ENCODE measurements around the gene SDF4.
A peak's percentile ranks its signal among the peaks of the same experiment; 100 is the strongest.

The SDF4 gene

DNA sequence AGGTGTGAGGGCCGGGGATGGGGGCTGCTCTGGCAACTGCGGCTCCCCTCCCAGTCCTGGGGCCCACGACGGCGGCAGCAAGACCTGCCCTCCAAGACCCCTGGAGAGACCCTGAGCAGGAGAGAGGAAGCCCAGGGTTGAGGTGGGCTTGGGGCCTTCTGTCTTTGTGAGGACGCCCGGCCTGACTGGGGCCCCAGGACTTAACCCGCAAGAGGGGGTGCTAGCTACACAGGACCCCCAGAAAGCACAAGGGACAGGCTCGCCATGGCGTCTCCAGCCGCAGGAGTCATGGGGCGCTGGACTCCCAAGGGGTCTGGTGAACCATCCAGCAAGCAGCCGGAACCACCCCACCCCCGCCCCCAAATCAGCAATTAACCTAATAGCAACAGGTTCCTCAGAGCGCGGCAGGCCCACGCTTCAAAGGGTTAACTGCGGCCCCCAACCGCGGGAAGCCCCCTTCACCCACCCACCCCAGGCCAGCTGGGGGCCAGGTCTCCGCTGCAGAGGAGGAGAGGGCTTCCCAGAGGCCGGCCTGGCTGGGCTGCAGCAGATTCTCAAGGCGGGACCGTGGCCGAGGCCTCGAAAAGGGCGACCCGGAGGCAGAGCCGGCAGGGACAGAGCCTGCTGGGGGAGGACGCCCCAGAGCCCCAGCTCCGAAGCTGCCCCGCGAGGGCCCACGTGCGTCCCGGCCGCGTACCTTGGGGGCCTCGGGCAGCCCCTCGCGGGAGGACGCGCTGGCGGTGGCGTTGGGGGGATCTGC lies 14.2 kb upstream of the SDF4 start:
- WGBS, 2 donors (ENCODE audit: extremely low coverage in 2 of 2, insufficient read length in 2 of 2, insufficient replicate concordance in 1 of 2): no CpG with 5 or more reads among the region's 45 CpGs
- H3K27me3 ChIP-seq (ENCODE audit: control insufficient read depth in 3 of 3, insufficient read depth in 3 of 3, low read depth in 1 of 3, low read length in 3 of 3): peaks cover 0 to 21% (median 17%) of the 10 kb centered on the region in 3 experiments
- DNase-seq (ENCODE audit: low spot score): no peak
- H2BK12ac ChIP-seq (ENCODE audit: low read length): peak overlapping the region; percentile 82
- H4K8ac ChIP-seq (ENCODE audit: low read depth, low read length): no peak overlapping the region
- peak overlapping the region; percentile 21 for H2BK15ac ChIP-seq (ENCODE audit: low read length)
- H2BK120ac ChIP-seq (ENCODE audit: low read depth, low read length): peak overlapping the region; percentile 61
- H3K27ac ChIP-seq (replicated peaks; ENCODE audit: low read length): no peak overlapping the region
- H2BK5ac ChIP-seq (ENCODE audit: low read length): peak overlapping the region; percentile 66
- peak overlapping the region; percentile 94 for H3K18ac ChIP-seq (ENCODE audit: low read length)
- H3K14ac ChIP-seq (ENCODE audit: low read length): peak overlapping the region; percentile 38
- peaks cover 3 to 10% of the 10 kb centered on the region in 2 donors for H3K4me1 ChIP-seq (ENCODE audit: control insufficient read depth in 2 of 2, insufficient read depth in 1 of 2, low read depth in 1 of 2, low read length in 2 of 2)
- H3K9me3 ChIP-seq (replicated peaks in 1 of 2; ENCODE audit: control insufficient read depth in 2 of 2, insufficient read depth in 1 of 2, low read depth in 1 of 2, low read length in 2 of 2): no peaks in the 10 kb centered on the region
- H3K4ac ChIP-seq (ENCODE audit: low read length): no peak overlapping the region
- peak overlapping the region; percentile 94 for H2AK5ac ChIP-seq (ENCODE audit: low read depth, low read length)
- H2AFZ ChIP-seq (ENCODE audit: low read length): peak overlapping the region; percentile 11
- peak overlapping the region in 1 of 2 donors; percentile 36 for H3K4me3 ChIP-seq (ENCODE audit: low read length in 2 of 2)
- no peaks in the 10 kb centered on the region for H3K36me3 ChIP-seq (replicated peaks in 1 of 2; ENCODE audit: control insufficient read depth in 2 of 2, insufficient read depth in 2 of 2, low read length in 2 of 2)
- peaks cover 2% of the 10 kb centered on the region for H3K79me1 ChIP-seq (ENCODE audit: low read depth, low read length)
- peak overlapping the region; percentile 70 for H3K9ac ChIP-seq (ENCODE audit: low read depth, low read length, poor library complexity)
- H3K4me2 ChIP-seq (ENCODE audit: insufficient read depth, low read length, poor library complexity, severe bottlenecking): peak overlapping the region; percentile 54
- no peak overlapping the region for H4K91ac ChIP-seq (ENCODE audit: low read depth, low read length, poor library complexity)
- H3K23ac ChIP-seq (ENCODE audit: low read depth, low read length, poor library complexity): peak overlapping the region; percentile 80

DNA sequence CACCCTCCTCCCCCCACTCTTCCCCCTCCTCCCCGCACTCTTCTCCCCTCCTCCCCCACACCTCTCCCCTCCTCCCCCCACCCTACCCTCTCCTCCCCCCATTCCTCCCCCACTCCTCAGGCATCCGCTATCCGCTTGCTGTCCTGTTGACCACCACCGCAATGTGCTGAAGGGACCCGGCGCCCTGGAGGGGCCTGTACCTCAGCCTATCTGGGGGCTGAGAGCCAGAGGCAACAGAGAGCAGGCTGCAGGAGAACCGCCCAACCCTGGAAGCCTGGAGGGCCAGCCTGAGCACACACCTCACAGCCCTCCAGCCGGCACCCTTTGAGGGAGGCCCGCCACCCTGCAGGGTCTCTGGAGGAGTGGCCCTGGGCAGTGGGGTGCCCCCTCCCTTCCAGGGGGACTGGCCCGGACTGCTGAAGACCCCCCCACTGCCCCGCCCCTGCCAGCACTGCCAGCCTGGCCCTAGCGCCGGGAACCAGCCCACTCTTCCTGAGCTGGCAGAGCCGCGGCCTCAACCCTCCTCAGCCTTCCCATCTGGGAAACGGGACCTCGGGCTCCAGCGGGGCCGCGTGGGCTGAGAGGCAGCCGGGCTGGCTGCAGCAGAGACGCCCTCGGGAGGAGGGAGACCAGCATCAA lies 13.5 kb upstream of the SDF4 start:
- no peak for DNase-seq (ENCODE audit: low spot score)
- WGBS, 2 donors (ENCODE audit: extremely low coverage in 2 of 2, insufficient read length in 2 of 2, insufficient replicate concordance in 1 of 2): 40% methylated on average over 1 of the region's 23 CpGs; no CpG with 5 or more reads in 1 of the 2 donors
- H3K36me3 ChIP-seq (replicated peaks in 1 of 2; ENCODE audit: control insufficient read depth in 2 of 2, insufficient read depth in 2 of 2, low read length in 2 of 2): no peaks in the 10 kb centered on the region
- no peak overlapping the region for H3K14ac ChIP-seq (ENCODE audit: low read length)
- H3K27ac ChIP-seq (replicated peaks; ENCODE audit: low read length): no peak overlapping the region
- peak overlapping the region; percentile 94 for H2AK5ac ChIP-seq (ENCODE audit: low read depth, low read length)
- H3K18ac ChIP-seq (ENCODE audit: low read length): peak overlapping the region; percentile 57
- H3K27me3 ChIP-seq (ENCODE audit: control insufficient read depth in 3 of 3, insufficient read depth in 3 of 3, low read depth in 1 of 3, low read length in 3 of 3): peaks cover 0 to 21% (median 21%) of the 10 kb centered on the region in 3 experiments
- H2BK12ac ChIP-seq (ENCODE audit: low read length): peak overlapping the region; percentile 82
- H3K4ac ChIP-seq (ENCODE audit: low read length): no peak overlapping the region
- H3K9ac ChIP-seq (ENCODE audit: low read depth, low read length, poor library complexity): no peak overlapping the region
- no peak overlapping the region for H2BK5ac ChIP-seq (ENCODE audit: low read length)
- H4K8ac ChIP-seq (ENCODE audit: low read depth, low read length): no peak overlapping the region
- H2BK15ac ChIP-seq (ENCODE audit: low read length): peak overlapping the region; percentile 21
- no peak overlapping the region for H2AFZ ChIP-seq (ENCODE audit: low read length)
- H3K4me2 ChIP-seq (ENCODE audit: insufficient read depth, low read length, poor library complexity, severe bottlenecking): no peak overlapping the region
- peaks cover 3 to 8% of the 10 kb centered on the region in 2 donors for H3K4me1 ChIP-seq (ENCODE audit: control insufficient read depth in 2 of 2, insufficient read depth in 1 of 2, low read depth in 1 of 2, low read length in 2 of 2)
- H3K23ac ChIP-seq (ENCODE audit: low read depth, low read length, poor library complexity): no peak overlapping the region
- H2BK120ac ChIP-seq (ENCODE audit: low read depth, low read length): no peak overlapping the region
- no peak overlapping the region for H4K91ac ChIP-seq (ENCODE audit: low read depth, low read length, poor library complexity)
- H3K4me3 ChIP-seq (ENCODE audit: low read length in 2 of 2): no peak overlapping the region
- H3K79me1 ChIP-seq (ENCODE audit: low read depth, low read length): peaks cover 2% of the 10 kb centered on the region
- no peaks in the 10 kb centered on the region for H3K9me3 ChIP-seq (replicated peaks in 1 of 2; ENCODE audit: control insufficient read depth in 2 of 2, insufficient read depth in 1 of 2, low read depth in 1 of 2, low read length in 2 of 2)

DNA sequence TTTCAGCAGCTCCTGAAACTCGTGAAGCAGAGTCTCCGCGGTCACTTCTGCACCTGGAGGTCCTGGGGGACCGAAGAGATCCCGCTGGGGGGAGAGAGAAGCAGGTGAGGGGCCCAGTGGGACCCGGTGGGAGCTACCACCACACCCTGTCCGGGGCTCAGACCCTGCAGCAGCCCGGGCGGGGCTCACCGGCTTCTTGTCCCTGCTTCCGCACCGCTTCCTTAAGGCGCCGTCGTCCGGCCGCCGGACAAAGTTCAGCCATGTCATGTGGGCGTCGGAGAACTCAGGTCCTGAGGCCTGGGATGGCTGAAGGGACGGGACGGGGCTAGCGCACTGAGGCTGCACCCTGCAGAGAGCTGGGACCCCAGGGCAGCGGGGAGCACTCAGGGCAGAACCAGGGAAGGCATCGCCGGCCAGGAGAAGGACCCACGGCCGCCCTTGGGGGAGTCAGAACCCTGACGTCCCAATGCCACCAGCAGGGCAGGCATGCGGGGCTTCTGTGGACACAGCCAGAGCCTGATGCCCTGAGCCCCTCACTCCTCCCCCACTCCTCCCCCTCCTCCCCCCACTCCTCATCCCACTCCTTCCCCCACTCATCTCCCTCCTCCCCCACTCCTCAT lies 12.5 kb upstream of the SDF4 start:
- no peak for DNase-seq (ENCODE audit: low spot score)
- H2BK12ac ChIP-seq (ENCODE audit: low read length): no peak overlapping the region
- H3K79me1 ChIP-seq (ENCODE audit: low read depth, low read length): peaks cover 2% of the 10 kb centered on the region
- no peaks in the 10 kb centered on the region for H3K9me3 ChIP-seq (replicated peaks in 1 of 2; ENCODE audit: control insufficient read depth in 2 of 2, insufficient read depth in 1 of 2, low read depth in 1 of 2, low read length in 2 of 2)
- peak overlapping the region; percentile 80 for H3K23ac ChIP-seq (ENCODE audit: low read depth, low read length, poor library complexity)
- H3K4me3 ChIP-seq (ENCODE audit: low read length in 2 of 2): no peak overlapping the region
- no peak overlapping the region for H4K8ac ChIP-seq (ENCODE audit: low read depth, low read length)
- peaks cover 8 to 18% of the 10 kb centered on the region in 2 donors for H3K4me1 ChIP-seq (ENCODE audit: control insufficient read depth in 2 of 2, insufficient read depth in 1 of 2, low read depth in 1 of 2, low read length in 2 of 2)
- peaks cover 0 to 21% (median 21%) of the 10 kb centered on the region in 3 experiments for H3K27me3 ChIP-seq (ENCODE audit: control insufficient read depth in 3 of 3, insufficient read depth in 3 of 3, low read depth in 1 of 3, low read length in 3 of 3)
- no peak overlapping the region for H2BK5ac ChIP-seq (ENCODE audit: low read length)
- H3K36me3 ChIP-seq (replicated peaks in 1 of 2; ENCODE audit: control insufficient read depth in 2 of 2, insufficient read depth in 2 of 2, low read length in 2 of 2): no peaks in the 10 kb centered on the region
- no peak overlapping the region for H4K91ac ChIP-seq (ENCODE audit: low read depth, low read length, poor library complexity)
- H2BK15ac ChIP-seq (ENCODE audit: low read length): no peak overlapping the region
- no peak overlapping the region for H3K4me2 ChIP-seq (ENCODE audit: insufficient read depth, low read length, poor library complexity, severe bottlenecking)
- H2AFZ ChIP-seq (ENCODE audit: low read length): peak overlapping the region; percentile 17
- H3K9ac ChIP-seq (ENCODE audit: low read depth, low read length, poor library complexity): no peak overlapping the region
- H2BK120ac ChIP-seq (ENCODE audit: low read depth, low read length): no peak overlapping the region
- peak overlapping the region; percentile 40 for H2AK5ac ChIP-seq (ENCODE audit: low read depth, low read length)
- WGBS, 2 donors (ENCODE audit: extremely low coverage in 2 of 2, insufficient read length in 2 of 2, insufficient replicate concordance in 1 of 2): no CpG with 5 or more reads among the region's 30 CpGs
- no peak overlapping the region for H3K4ac ChIP-seq (ENCODE audit: low read length)
- H3K18ac ChIP-seq (ENCODE audit: low read length): peak overlapping the region; percentile 80
- H3K14ac ChIP-seq (ENCODE audit: low read length): no peak overlapping the region
- H3K27ac ChIP-seq (replicated peaks; ENCODE audit: low read length): no peak overlapping the region

DNA sequence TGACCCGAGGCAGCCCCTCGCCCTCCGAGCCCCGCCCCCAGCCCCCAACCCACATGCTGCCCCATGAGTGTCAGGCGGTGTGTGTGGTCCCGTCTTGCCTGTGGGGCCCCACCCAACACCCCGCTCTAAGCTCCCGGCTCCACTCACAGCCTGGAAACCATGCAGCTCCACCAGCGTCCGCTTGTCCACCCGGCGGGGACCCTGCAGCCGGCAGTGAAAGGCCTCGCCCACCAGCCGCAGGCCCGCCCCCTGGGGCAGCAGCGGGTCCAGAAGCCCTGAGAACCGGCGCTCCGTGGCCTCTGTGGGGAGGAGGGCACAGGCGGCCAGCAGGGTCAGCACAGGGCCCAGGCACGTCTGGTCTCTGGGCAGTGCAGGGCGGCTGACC lies 12.0 kb upstream of the SDF4 start:
- Histone ChIP-seq H3K4me3 (ENCODE audit: low read length in 2 of 2) (no peak overlapping the region), H3K14ac (ENCODE audit: low read length) (no peak overlapping the region), H3K79me1 (ENCODE audit: low read depth, low read length) (peaks cover 2% of the 10 kb centered on the region), H3K9ac (ENCODE audit: low read depth, low read length, poor library complexity) (no peak overlapping the region), H3K4ac (ENCODE audit: low read length) (no peak overlapping the region), H3K4me2 (ENCODE audit: insufficient read depth, low read length, poor library complexity, severe bottlenecking) (no peak overlapping the region), H2AFZ (ENCODE audit: low read length) (no peak overlapping the region), H2AK5ac (ENCODE audit: low read depth, low read length) (peak overlapping the region; percentile 40), H2BK15ac (ENCODE audit: low read length) (no peak overlapping the region), H2BK120ac (ENCODE audit: low read depth, low read length) (no peak overlapping the region), H4K8ac (ENCODE audit: low read depth, low read length) (no peak overlapping the region), H3K9me3 (replicated peaks in 1 of 2; ENCODE audit: control insufficient read depth in 2 of 2, insufficient read depth in 1 of 2, low read depth in 1 of 2, low read length in 2 of 2) (no peaks in the 10 kb centered on the region), H3K27me3 (ENCODE audit: control insufficient read depth in 3 of 3, insufficient read depth in 3 of 3, low read depth in 1 of 3, low read length in 3 of 3) (peaks cover 0 to 21% (median 21%) of the 10 kb centered on the region in 3 experiments), H2BK5ac (ENCODE audit: low read length) (peak overlapping the region; percentile 66), H3K4me1 (ENCODE audit: control insufficient read depth in 2 of 2, insufficient read depth in 1 of 2, low read depth in 1 of 2, low read length in 2 of 2) (peaks cover 8 to 23% of the 10 kb centered on the region in 2 donors), H4K91ac (ENCODE audit: low read depth, low read length, poor library complexity) (no peak overlapping the region), H3K36me3 (replicated peaks in 1 of 2; ENCODE audit: control insufficient read depth in 2 of 2, insufficient read depth in 2 of 2, low read length in 2 of 2) (no peaks in the 10 kb centered on the region), H3K27ac (replicated peaks; ENCODE audit: low read length) (no peak overlapping the region), H2BK12ac (ENCODE audit: low read length) (no peak overlapping the region), H3K23ac (ENCODE audit: low read depth, low read length, poor library complexity) (peak overlapping the region; percentile 80), H3K18ac (ENCODE audit: low read length) (peak overlapping the region; percentile 28)
- DNase-seq (ENCODE audit: low spot score): no peak
- no CpG with 5 or more reads among the region's 23 CpGs for WGBS, 2 donors (ENCODE audit: extremely low coverage in 2 of 2, insufficient read length in 2 of 2, insufficient replicate concordance in 1 of 2)

Measured in neuronal stem cell (in vitro differentiated cells).